Measurements from ENCODE around the gene KRT17. TPM values are rescaled to one million over a fixed set of nuclear protein-coding genes. Genes with fewer than 3 reads are reported as not detected.

KRT17 gene
- 29.0 and 80.8 TPM in 2 replicates for total RNA-seq (2021)
- Bru-seq, nascent RNA = percentile 61 among the genes with signal in this experiment
- percentile 93 among the genes with signal in this experiment for BruChase-seq, experiment 1, labeled RNA remaining after a 2-hour chase
- BruChase-seq, experiment 2, labeled RNA remaining after a 6-hour chase = percentile 98 among the genes with signal in this experiment
- long read RNA-seq, transcript KRT17-209 (8 exons, 1,651 nt) = major isoform, 51 of 55 reads
- long read RNA-seq, partial matches to known transcripts = 3 of 55 reads
- long read RNA-seq, other reads (novel, unspliced or antisense) = 1 of 55 reads

GRCh38 chr17:41624208-41625101, at the start of gene KRT17:
Gene KRT17, minus strand, starts transcription at chr17:41624575. Its CDS starts 66 bp downstream, at chr17:41624509.
- Histone ChIP-seq H3K9me2 (ENCODE audit: insufficient read depth) (no peaks in the 10 kb centered on the region), H3K27ac (no peak within 1 kb of the TSS), H3K4me1 (replicated peaks; ENCODE audit: insufficient read depth) (peaks cover 8% of the 10 kb centered on the region), H3K9me3 (ENCODE audit: insufficient read depth, low read depth) (no peaks in the 10 kb centered on the region), H3K36me3 (ENCODE audit: low read depth) (no peaks in the 10 kb centered on the region), H3K79me2 (ENCODE audit: low read depth) (no peaks in the 10 kb centered on the region), H3F3A (ENCODE audit: insufficient read depth, low read depth) (no peaks in the 10 kb centered on the region), H2AFZ (no peak within 1 kb of the TSS), H3K4me3 (no peak within 1 kb of the TSS), H4K20me1 (ENCODE audit: insufficient read depth) (no peaks in the 10 kb centered on the region), H3K27me3 (ENCODE audit: insufficient read depth, low read depth) (no peaks in the 10 kb centered on the region), H3K4me2 (peak within 1 kb of the TSS; percentile 14; the same call in 1 of the 2 replicates)
- CTCF ChIA-PET = no interaction called here
- TF ChIP-seq EZH2 (IDR thresholded peaks at IDR 0.05; ENCODE audit: low read depth) = no peak
- TF ChIP-seq, protein P1, sequence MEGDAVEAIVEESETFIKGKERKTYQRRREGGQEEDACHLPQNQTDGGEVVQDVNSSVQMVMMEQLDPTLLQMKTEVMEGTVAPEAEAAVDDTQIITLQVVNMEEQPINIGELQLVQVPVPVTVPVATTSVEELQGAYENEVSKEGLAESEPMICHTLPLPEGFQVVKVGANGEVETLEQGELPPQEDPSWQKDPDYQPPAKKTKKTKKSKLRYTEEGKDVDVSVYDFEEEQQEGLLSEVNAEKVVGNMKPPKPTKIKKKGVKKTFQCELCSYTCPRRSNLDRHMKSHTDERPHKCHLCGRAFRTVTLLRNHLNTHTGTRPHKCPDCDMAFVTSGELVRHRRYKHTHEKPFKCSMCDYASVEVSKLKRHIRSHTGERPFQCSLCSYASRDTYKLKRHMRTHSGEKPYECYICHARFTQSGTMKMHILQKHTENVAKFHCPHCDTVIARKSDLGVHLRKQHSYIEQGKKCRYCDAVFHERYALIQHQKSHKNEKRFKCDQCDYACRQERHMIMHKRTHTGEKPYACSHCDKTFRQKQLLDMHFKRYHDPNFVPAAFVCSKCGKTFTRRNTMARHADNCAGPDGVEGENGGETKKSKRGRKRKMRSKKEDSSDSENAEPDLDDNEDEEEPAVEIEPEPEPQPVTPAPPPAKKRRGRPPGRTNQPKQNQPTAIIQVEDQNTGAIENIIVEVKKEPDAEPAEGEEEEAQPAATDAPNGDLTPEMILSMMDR (conservative IDR thresholded peaks at IDR 0.05) = no peak
- DNase-seq = peak in 1 of 2 experiments; percentile 76
- intact Hi-C loops (cut with micrococcal nuclease; ENCODE audit: unreplicated experiment) = loop anchor here (2.0 to 5.0 kb wide), 3 partner anchors 22 to 47 kb away; no protein-coding TSS in a partner anchor
- TSS peak; percentile 97 for BruUV-seq (replicated peaks)
- POLR2A ChIA-PET (ENCODE audit: unreplicated experiment) = no interaction called here

DNA sequence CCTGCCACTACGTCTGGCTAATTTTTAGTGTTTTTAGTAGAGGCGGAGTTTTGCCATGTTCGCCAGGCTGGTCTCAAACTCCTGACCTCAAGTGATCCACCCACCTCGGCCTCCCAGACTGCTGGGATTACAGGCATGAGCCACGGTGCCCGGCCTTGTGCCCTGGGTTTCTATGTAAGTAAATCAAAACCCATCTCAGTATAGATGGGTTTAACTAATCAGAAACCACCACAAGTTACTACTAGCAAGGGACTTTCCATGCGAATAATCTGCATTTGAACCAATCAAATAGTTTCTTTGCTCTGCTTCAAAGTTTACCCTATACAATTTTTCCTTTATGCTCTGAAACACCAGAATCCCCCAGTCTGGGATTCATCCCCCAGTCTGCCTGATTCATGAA, 47.8 kb upstream of the KRT17 start:
- DNase-seq = no peak
- Histone ChIP-seq H3K4me3 (no peak overlapping the region), H3F3A (ENCODE audit: insufficient read depth, low read depth) (peaks cover 10% of the 10 kb centered on the region; the same call in 1 of the 2 replicates), H3K27me3 (ENCODE audit: insufficient read depth, low read depth) (no peaks in the 10 kb centered on the region), H3K9me3 (ENCODE audit: insufficient read depth, low read depth) (no peaks in the 10 kb centered on the region), H3K27ac (no peak overlapping the region), H3K36me3 (ENCODE audit: low read depth) (no peaks in the 10 kb centered on the region), H3K9me2 (ENCODE audit: insufficient read depth) (no peaks in the 10 kb centered on the region), H4K20me1 (ENCODE audit: insufficient read depth) (no peaks in the 10 kb centered on the region), H3K4me1 (replicated peaks; ENCODE audit: insufficient read depth) (peaks cover 9% of the 10 kb centered on the region; the same call in 1 of the 2 replicates), H3K4me2 (no peak overlapping the region), H2AFZ (no peak overlapping the region), H3K79me2 (ENCODE audit: low read depth) (no peaks in the 10 kb centered on the region)
- POLR2A ChIA-PET (ENCODE audit: unreplicated experiment) = interaction anchor here (0.6 kb wide), 1 partner anchor 18 kb away, joined by 5 read pairs; no protein-coding TSS in a partner anchor
- CTCF ChIA-PET = interaction anchor here (0.6 kb wide), 2 partner anchors 770 to 1182 kb away, joined by 3 to 4 read pairs; no protein-coding TSS in a partner anchor
- BruUV-seq (replicated peaks) = no TSS peak
- intact Hi-C loops (cut with micrococcal nuclease; ENCODE audit: unreplicated experiment) = no loop called here
- TF ChIP-seq, protein P1 (conservative IDR thresholded peaks at IDR 0.05) = no peak
- no peak for TF ChIP-seq EZH2 (IDR thresholded peaks at IDR 0.05; ENCODE audit: low read depth)

Measured in PC-9 (cell line).